ENCODE results near the gene LILRB5. TPM values are rescaled to one million over a fixed set of nuclear protein-coding genes. Genes with fewer than 3 reads are reported as not detected.

Gene LILRB5
- total and polyA plus RNA-seq, 2 of the 4 experiments (the other 2 are of a cell fraction): not detected

GRCh38 chr19:54299515-54299914, 42.4 kb upstream of the LILRB5 start:
- no peak overlapping the region for H2BK20ac ChIP-seq (ENCODE audit: low read depth, low read length)
- H3K9me3 ChIP-seq (ENCODE audit: control insufficient read depth, insufficient read depth, low read length): 0 out of 2 replicates have a peak, but pooled peaks cover 1% of the 10 kb centered on the region
- H4K5ac ChIP-seq (ENCODE audit: low read depth, low read length): no peak overlapping the region
- no peak overlapping the region for H3K9ac ChIP-seq (ENCODE audit: low read depth, low read length)
- H4K8ac ChIP-seq (ENCODE audit: low read depth in 2 of 2, low read length in 2 of 2): no peak overlapping the region
- ATAC-seq (ENCODE audit: low read depth) (no peak), DNase-seq (no peak)
- H3K18ac ChIP-seq (ENCODE audit: low read depth, low read length): no peak overlapping the region
- no peaks in the 10 kb centered on the region for H3K79me1 ChIP-seq (ENCODE audit: low read depth in 1 of 2, low read length in 2 of 2)
- H2AK5ac ChIP-seq (ENCODE audit: low read depth, low read length): no peak overlapping the region
- in situ Hi-C loops (cut with MboI; ENCODE audit: low sequenced_read_pairs): loop anchor here (5.0 kb wide), 1 partner anchor 278 kb away; no protein-coding TSS in a partner anchor
- ChIA-PET POLR2A (ENCODE audit: unreplicated experiment) (no interaction called here), CTCF (no interaction called here)
- no peak overlapping the region for H2AFZ ChIP-seq (replicated peaks; ENCODE audit: low read length, poor library complexity)
- WGBS, 2 experiments (ENCODE audit: extremely low coverage in 2 of 2, insufficient read length in 1 of 2): no CpG with 5 or more reads among the region's 5 CpGs
- H3K4me3 ChIP-seq (ENCODE audit: insufficient read depth, low read depth, low read length): no peak overlapping the region
- no peaks in the 10 kb centered on the region for H3K4me1 ChIP-seq (ENCODE audit: control insufficient read depth, insufficient read depth, low read length)
- no peak overlapping the region for H4K91ac ChIP-seq (ENCODE audit: insufficient read depth, low read depth, low read length)
- no peak overlapping the region for H2BK120ac ChIP-seq (ENCODE audit: low read depth, low read length)
- BruUV-seq (replicated peaks): no TSS peak
- no peak overlapping the region for H3K4ac ChIP-seq (ENCODE audit: low read depth, low read length)
- H3K27ac ChIP-seq (ENCODE audit: insufficient read depth, low read length): no peak overlapping the region
- intact Hi-C loops (cut with micrococcal nuclease): no loop called here
- no peak overlapping the region for H3K14ac ChIP-seq (replicated peaks; ENCODE audit: low read depth, low read length)
- H2BK15ac ChIP-seq (ENCODE audit: low read depth, low read length): no peak overlapping the region
- H4K20me1 ChIP-seq (ENCODE audit: insufficient read depth, low read length): no peaks in the 10 kb centered on the region
- no peak overlapping the region for H3K23ac ChIP-seq (ENCODE audit: low read depth, low read length)
- no peaks in the 10 kb centered on the region for H3K27me3 ChIP-seq (ENCODE audit: control insufficient read depth, insufficient read depth, low read length)
- H3K36me3 ChIP-seq (ENCODE audit: control insufficient read depth, insufficient read depth, low read length): no peaks in the 10 kb centered on the region
- no peak overlapping the region for H3K4me2 ChIP-seq (ENCODE audit: low read depth, low read length)
- no peaks in the 10 kb centered on the region for H3K9me1 ChIP-seq (ENCODE audit: insufficient read depth, low read length)
- TF ChIP-seq USF2 (IDR thresholded peaks at IDR 0.05; ENCODE audit: low read depth, low read length): no peak
- TF ChIP-seq SMC3 (IDR thresholded peaks at IDR 0.05; ENCODE audit: low read depth, low read length): no peak
- TF ChIP-seq RFX5 (IDR thresholded peaks at IDR 0.05; ENCODE audit: low read depth, low read length): no peak
- no peak for TF ChIP-seq MAZ (IDR thresholded peaks at IDR 0.05; ENCODE audit: borderline replicate concordance, low read depth, low read length)
- no peak for TF ChIP-seq ELK1 (IDR thresholded peaks at IDR 0.05; ENCODE audit: borderline replicate concordance, low read depth, low read length)
- no peak for TF ChIP-seq BHLHE40 (IDR thresholded peaks at IDR 0.05; ENCODE audit: low read depth, low read length)
- no peak for TF ChIP-seq FOS (IDR thresholded peaks at IDR 0.05; ENCODE audit: low read depth, low read length)
- TF ChIP-seq NFE2L2 (IDR thresholded peaks at IDR 0.05; ENCODE audit: low read depth, low read length): no peak
- no peak for TF ChIP-seq MAFK (IDR thresholded peaks at IDR 0.05; ENCODE audit: low read depth, low read length)
- TF ChIP-seq RAD21 (IDR thresholded peaks at IDR 0.05; ENCODE audit: low read length): no peak
- TF ChIP-seq RCOR1 (IDR thresholded peaks at IDR 0.05; ENCODE audit: insufficient replicate concordance, low read length): no peak
- TF ChIP-seq MXI1 (IDR thresholded peaks at IDR 0.05; ENCODE audit: borderline replicate concordance, low read depth, low read length): no peak
- TF ChIP-seq CHD1 (IDR thresholded peaks at IDR 0.05; ENCODE audit: low read depth, low read length): no peak
- TF ChIP-seq POLR2A (IDR thresholded peaks at IDR 0.05; ENCODE audit: low read depth, low read length): no peak
- no peak for TF ChIP-seq CEBPB (IDR thresholded peaks at IDR 0.05; ENCODE audit: low read depth, low read length)
- no peak for TF ChIP-seq CTCF (conservative IDR thresholded peaks at IDR 0.05; ENCODE audit: low read depth, low read length)
- no peak overlapping the region for H3K56ac ChIP-seq (ENCODE audit: extremely low read depth, insufficient read depth, low read length)
- dilution Hi-C loops (cut with HindIII; ENCODE audit: low sequenced_read_pairs, unreplicated experiment): no loop called here
- H2BK5ac ChIP-seq (ENCODE audit: low read depth, low read length, poor library complexity, severe bottlenecking): no peak overlapping the region
- no peak overlapping the region for H2AK9ac ChIP-seq (replicated peaks; ENCODE audit: low read depth, low read length, poor library complexity)
